MM.1S (cell line): Measurements from ENCODE around the gene C17orf78.

Experiments
- EZH2 ChIP-seq: fragments of 300-600 bp; sonication (generic); optimal IDR thresholded peaks from 2 replicates; pipeline ENCODE3; 2017; ENCODE audit warnings: low read depth, mild to moderate bottlenecking, antibody characterized with exemption, low read length, mixed read lengths
- TF ChIP-seq, protein P1 (sequence below): fragments of 300-600 bp; sonication (generic); IDR thresholded peaks from 2 replicates; pipeline ENCODE4 v1.5.1; 2016; ENCODE audit warnings: antibody characterized with exemption, low read length, mixed read lengths

DNA sequence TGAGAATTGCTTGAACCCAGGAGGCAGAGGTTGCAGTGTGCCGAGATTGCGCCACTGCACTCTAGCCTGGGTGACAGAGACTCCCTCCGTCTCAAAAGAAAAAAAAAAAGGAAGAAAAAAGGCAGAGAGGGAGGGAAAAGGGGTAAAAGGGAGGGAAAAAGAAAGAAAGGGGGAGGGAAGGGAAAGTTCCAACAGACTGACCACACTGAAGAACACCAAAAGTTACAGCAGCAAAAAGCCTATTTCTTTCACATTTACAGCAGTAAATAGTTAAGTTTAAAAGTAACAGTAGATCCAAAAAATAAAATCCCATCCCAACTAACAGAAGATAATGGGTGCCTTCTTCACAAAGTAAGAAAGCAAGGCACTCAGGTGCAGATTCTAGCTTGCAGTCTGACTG is 36.9 kb upstream of the C17orf78 start:
- TF ChIP-seq, protein P1, sequence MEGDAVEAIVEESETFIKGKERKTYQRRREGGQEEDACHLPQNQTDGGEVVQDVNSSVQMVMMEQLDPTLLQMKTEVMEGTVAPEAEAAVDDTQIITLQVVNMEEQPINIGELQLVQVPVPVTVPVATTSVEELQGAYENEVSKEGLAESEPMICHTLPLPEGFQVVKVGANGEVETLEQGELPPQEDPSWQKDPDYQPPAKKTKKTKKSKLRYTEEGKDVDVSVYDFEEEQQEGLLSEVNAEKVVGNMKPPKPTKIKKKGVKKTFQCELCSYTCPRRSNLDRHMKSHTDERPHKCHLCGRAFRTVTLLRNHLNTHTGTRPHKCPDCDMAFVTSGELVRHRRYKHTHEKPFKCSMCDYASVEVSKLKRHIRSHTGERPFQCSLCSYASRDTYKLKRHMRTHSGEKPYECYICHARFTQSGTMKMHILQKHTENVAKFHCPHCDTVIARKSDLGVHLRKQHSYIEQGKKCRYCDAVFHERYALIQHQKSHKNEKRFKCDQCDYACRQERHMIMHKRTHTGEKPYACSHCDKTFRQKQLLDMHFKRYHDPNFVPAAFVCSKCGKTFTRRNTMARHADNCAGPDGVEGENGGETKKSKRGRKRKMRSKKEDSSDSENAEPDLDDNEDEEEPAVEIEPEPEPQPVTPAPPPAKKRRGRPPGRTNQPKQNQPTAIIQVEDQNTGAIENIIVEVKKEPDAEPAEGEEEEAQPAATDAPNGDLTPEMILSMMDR, result no peak
- TF ChIP-seq EZH2, result no peak
